ENCODE data around the gene CEP76.

The CEP76 gene

DNA sequence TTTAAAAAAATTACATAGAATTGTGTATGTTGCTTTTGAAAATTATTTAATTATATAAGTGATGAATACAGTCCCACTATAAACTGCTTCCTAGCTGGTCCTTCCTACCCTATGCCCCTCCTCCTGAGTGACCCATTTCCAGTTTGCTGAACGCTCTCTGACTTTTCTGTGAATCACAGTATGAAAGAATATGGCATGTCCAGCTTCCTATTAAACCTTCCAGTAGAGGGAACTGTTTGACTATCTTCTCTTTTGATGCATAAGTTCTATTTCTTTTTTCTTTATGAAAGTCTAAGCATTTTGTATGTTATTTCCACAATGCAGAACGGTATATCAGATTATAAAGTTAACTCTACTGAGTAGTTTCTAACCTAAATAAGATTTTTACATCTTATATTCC, 41.6 kb upstream of the CEP76 start:
- Histone ChIP-seq H3K9me2 (replicated peaks; ENCODE audit: insufficient read depth, low read length) (no peaks in the 10 kb centered on the region), H3K79me2 (ENCODE audit: low read length) (no peaks in the 10 kb centered on the region), H3K4me3 (ENCODE audit: low read length) (no peak overlapping the region), H2AFZ (ENCODE audit: low read length) (no peak overlapping the region), H3K4me1 (ENCODE audit: low read length) (no peaks in the 10 kb centered on the region), H3K27me3 (replicated peaks; ENCODE audit: insufficient read depth, low read length) (no peaks in the 10 kb centered on the region), H3K27ac (ENCODE audit: low read length) (no peak overlapping the region), H3F3A (ENCODE audit: insufficient read depth, low read length) (no peaks in the 10 kb centered on the region), H4K20me1 (ENCODE audit: insufficient read depth, low read length) (no peaks in the 10 kb centered on the region), H3K9me3 (replicated peaks; ENCODE audit: insufficient read depth, low read length) (no peaks in the 10 kb centered on the region), H3K9ac (ENCODE audit: low read length) (no peak overlapping the region), H3K36me3 (replicated peaks; ENCODE audit: insufficient read depth, low read length) (no peaks in the 10 kb centered on the region), H3K4me2 (ENCODE audit: low read depth, low read length) (no peak overlapping the region)
- DNase-seq, result peak; percentile 66
- TF ChIP-seq, protein P1, sequence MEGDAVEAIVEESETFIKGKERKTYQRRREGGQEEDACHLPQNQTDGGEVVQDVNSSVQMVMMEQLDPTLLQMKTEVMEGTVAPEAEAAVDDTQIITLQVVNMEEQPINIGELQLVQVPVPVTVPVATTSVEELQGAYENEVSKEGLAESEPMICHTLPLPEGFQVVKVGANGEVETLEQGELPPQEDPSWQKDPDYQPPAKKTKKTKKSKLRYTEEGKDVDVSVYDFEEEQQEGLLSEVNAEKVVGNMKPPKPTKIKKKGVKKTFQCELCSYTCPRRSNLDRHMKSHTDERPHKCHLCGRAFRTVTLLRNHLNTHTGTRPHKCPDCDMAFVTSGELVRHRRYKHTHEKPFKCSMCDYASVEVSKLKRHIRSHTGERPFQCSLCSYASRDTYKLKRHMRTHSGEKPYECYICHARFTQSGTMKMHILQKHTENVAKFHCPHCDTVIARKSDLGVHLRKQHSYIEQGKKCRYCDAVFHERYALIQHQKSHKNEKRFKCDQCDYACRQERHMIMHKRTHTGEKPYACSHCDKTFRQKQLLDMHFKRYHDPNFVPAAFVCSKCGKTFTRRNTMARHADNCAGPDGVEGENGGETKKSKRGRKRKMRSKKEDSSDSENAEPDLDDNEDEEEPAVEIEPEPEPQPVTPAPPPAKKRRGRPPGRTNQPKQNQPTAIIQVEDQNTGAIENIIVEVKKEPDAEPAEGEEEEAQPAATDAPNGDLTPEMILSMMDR (IDR thresholded peaks at IDR 0.05; ENCODE audit: low read length), result peak; percentile 65
- TF ChIP-seq EZH2phosphoT487 (IDR thresholded peaks at IDR 0.05; ENCODE audit: low read length) (no peak), EZH2 (optimal IDR thresholded peaks at IDR 0.05; ENCODE audit: low read depth, low read length) (no peak)

DNA sequence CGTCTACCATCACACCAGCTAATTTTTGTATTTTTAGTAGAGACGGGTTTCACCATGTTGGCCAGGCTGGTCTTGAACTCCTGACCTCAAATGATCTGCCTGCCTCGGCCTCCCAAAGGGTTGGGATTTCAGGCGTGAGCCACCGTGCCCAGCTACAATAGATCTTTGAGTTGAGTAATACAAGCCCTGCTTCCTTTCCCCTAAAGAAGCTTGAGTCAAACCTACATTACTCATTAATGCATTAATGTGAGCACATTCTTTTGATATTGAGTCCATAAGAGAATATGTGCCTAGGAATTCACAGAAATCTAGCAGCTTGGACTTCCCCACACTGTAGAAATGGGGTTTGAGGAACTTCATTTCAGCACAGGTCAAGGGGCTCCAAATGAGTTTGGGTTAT, 39.9 kb upstream of the CEP76 start:
- Histone ChIP-seq H3K9me3 (replicated peaks; ENCODE audit: insufficient read depth, low read length) (no peaks in the 10 kb centered on the region), H3K79me2 (ENCODE audit: low read length) (no peaks in the 10 kb centered on the region), H4K20me1 (ENCODE audit: insufficient read depth, low read length) (no peaks in the 10 kb centered on the region), H3F3A (ENCODE audit: insufficient read depth, low read length) (no peaks in the 10 kb centered on the region), H3K4me1 (ENCODE audit: low read length) (no peaks in the 10 kb centered on the region), H3K9me2 (replicated peaks; ENCODE audit: insufficient read depth, low read length) (no peaks in the 10 kb centered on the region), H2AFZ (ENCODE audit: low read length) (no peak overlapping the region), H3K4me2 (ENCODE audit: low read depth, low read length) (no peak overlapping the region), H3K27me3 (replicated peaks; ENCODE audit: insufficient read depth, low read length) (no peaks in the 10 kb centered on the region), H3K4me3 (ENCODE audit: low read length) (no peak overlapping the region), H3K36me3 (replicated peaks; ENCODE audit: insufficient read depth, low read length) (no peaks in the 10 kb centered on the region), H3K9ac (ENCODE audit: low read length) (no peak overlapping the region), H3K27ac (ENCODE audit: low read length) (no peak overlapping the region)
- no peak for DNase-seq
- TF ChIP-seq, protein P1 (IDR thresholded peaks at IDR 0.05; ENCODE audit: low read length), result no peak
- no peak for TF ChIP-seq EZH2phosphoT487 (IDR thresholded peaks at IDR 0.05; ENCODE audit: low read length)
- no peak for TF ChIP-seq EZH2 (optimal IDR thresholded peaks at IDR 0.05; ENCODE audit: low read depth, low read length)

DNA sequence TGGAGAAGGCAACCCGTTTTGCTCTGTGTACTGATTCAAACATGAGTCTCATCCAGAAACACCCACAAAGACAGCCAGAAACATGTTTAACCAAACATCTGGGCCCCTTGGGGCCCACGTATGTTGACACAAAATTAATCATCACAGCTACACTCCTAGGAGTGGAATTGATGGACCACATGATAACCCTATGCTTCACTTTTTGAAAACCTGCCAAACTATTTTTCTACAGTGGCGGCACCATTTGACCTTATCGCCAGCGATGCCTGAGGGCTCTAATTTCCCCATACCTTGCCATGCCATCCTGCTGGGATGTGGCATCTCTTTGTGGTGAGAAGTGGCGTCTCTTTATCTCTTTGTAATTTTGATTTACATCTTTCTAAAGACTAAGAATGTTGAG, 38.8 kb upstream of the CEP76 start:
- Histone ChIP-seq H3K4me2 (ENCODE audit: low read depth, low read length) (no peak overlapping the region), H3K9me2 (replicated peaks; ENCODE audit: insufficient read depth, low read length) (no peaks in the 10 kb centered on the region), H3K9ac (ENCODE audit: low read length) (no peak overlapping the region), H3K27ac (ENCODE audit: low read length) (no peak overlapping the region), H3K4me3 (ENCODE audit: low read length) (no peak overlapping the region), H4K20me1 (ENCODE audit: insufficient read depth, low read length) (no peaks in the 10 kb centered on the region), H3K79me2 (ENCODE audit: low read length) (no peaks in the 10 kb centered on the region), H3K36me3 (replicated peaks; ENCODE audit: insufficient read depth, low read length) (no peaks in the 10 kb centered on the region), H2AFZ (ENCODE audit: low read length) (no peak overlapping the region), H3F3A (ENCODE audit: insufficient read depth, low read length) (no peaks in the 10 kb centered on the region), H3K4me1 (ENCODE audit: low read length) (no peaks in the 10 kb centered on the region), H3K9me3 (replicated peaks; ENCODE audit: insufficient read depth, low read length) (no peaks in the 10 kb centered on the region), H3K27me3 (replicated peaks; ENCODE audit: insufficient read depth, low read length) (no peaks in the 10 kb centered on the region)
- TF ChIP-seq EZH2phosphoT487 (IDR thresholded peaks at IDR 0.05; ENCODE audit: low read length), result no peak
- no peak for TF ChIP-seq EZH2 (optimal IDR thresholded peaks at IDR 0.05; ENCODE audit: low read depth, low read length)
- TF ChIP-seq, protein P1 (IDR thresholded peaks at IDR 0.05; ENCODE audit: low read length), result no peak
- no peak for DNase-seq

Data from MM.1S (cell line).